HUES48 (cell line): ENCODE results near the gene CACNA1C.

Experiments used
- H3K27ac ChIP-seq: one replicate; pipeline ENCODE4 v1.7.0; 2013; ENCODE audit warnings: low read depth, low read length, inconsistent platforms
- H3K27me3 ChIP-seq: 2 replicates; pipeline ENCODE4 v1.6.1; 2013; ENCODE audit warnings: mild to moderate bottlenecking, low read length; ENCODE audit not compliant: control insufficient read depth, insufficient read depth
- H3K36me3 ChIP-seq: 2 replicates; pipeline ENCODE4 v1.6.1; 2013; ENCODE audit warnings: low read length; ENCODE audit not compliant: control insufficient read depth, insufficient read depth
- H3K4me1 ChIP-seq: 2 replicates; pipeline ENCODE4 v1.6.1; 2013; ENCODE audit warnings: mild to moderate bottlenecking, low read length; ENCODE audit not compliant: control insufficient read depth, insufficient read depth
- H3K4me3 ChIP-seq: 2 replicates; pipeline ENCODE4 v1.5.1; 2013; ENCODE audit warnings: mild to moderate bottlenecking, low read depth, low read length
- H3K9ac ChIP-seq: 2 replicates; pipeline ENCODE4 v1.6.1; 2013; ENCODE audit warnings: mild to moderate bottlenecking, low read depth, low read length, moderate library complexity
- H3K9me3 ChIP-seq: 2 replicates; pipeline ENCODE4 v1.6.1; 2013; ENCODE audit warnings: low read length; ENCODE audit not compliant: control insufficient read depth, insufficient read depth

The CACNA1C gene

DNA sequence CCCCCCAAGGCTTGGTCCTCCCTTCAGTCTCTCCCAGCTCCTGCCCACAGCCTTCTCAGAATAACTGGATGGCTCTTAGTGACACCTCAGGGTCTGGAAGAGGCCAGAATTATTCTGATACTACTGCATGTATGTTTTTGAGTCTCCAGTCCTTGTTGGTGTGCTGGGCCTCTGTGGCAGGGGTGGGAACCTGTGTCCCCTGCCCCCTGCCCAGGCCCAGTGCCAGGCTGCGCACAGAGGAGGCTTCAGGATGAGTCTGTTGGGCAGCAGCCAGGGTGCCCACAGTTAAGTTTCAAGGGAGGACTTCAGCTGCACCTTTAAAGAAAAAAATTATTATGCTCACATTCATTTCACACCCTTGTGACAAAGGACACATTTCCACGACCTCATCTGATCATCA lies 348.3 kb downstream of the CACNA1C start:
- Histone ChIP-seq H3K9me3 (no peaks in the 10 kb centered on the region), H3K27ac (no peak overlapping the region), H3K4me3 (no peak overlapping the region), H3K9ac (no peak overlapping the region), H3K4me1 (peaks cover 5% of the 10 kb centered on the region), H3K36me3 (no peaks in the 10 kb centered on the region), H3K27me3 (no peaks in the 10 kb centered on the region)

DNA sequence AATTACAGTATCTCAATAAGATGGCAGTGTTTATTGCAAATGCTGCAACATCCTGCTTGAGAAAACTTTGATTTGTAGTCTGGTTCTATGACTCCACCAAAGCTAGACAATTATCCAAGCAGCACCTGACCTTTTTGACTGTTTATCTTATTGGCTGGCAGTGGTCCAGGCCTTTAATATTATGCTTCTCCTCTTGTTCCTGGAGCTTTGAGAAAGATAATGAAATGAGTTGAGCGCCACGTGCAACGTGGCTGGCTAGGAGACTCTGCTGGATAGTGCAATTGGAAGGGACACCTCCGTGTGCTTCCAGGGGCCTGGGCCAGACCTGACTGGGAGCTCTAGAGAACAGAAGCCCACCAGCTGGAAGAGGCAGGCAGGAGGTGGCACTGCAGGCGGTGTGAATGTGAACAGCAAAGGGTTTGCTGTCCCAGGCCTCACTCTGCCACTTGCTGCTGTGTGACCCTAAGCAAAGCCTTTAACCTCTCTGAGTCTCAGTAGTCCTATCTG lies 349.3 kb downstream of the CACNA1C start:
- H3K9me3 ChIP-seq, result no peaks in the 10 kb centered on the region
- H3K27ac ChIP-seq, result no peak overlapping the region
- no peaks in the 10 kb centered on the region for H3K4me1 ChIP-seq
- H3K4me3 ChIP-seq, result no peak overlapping the region
- H3K36me3 ChIP-seq, result no peaks in the 10 kb centered on the region
- no peaks in the 10 kb centered on the region for H3K27me3 ChIP-seq
- no peak overlapping the region for H3K9ac ChIP-seq

DNA sequence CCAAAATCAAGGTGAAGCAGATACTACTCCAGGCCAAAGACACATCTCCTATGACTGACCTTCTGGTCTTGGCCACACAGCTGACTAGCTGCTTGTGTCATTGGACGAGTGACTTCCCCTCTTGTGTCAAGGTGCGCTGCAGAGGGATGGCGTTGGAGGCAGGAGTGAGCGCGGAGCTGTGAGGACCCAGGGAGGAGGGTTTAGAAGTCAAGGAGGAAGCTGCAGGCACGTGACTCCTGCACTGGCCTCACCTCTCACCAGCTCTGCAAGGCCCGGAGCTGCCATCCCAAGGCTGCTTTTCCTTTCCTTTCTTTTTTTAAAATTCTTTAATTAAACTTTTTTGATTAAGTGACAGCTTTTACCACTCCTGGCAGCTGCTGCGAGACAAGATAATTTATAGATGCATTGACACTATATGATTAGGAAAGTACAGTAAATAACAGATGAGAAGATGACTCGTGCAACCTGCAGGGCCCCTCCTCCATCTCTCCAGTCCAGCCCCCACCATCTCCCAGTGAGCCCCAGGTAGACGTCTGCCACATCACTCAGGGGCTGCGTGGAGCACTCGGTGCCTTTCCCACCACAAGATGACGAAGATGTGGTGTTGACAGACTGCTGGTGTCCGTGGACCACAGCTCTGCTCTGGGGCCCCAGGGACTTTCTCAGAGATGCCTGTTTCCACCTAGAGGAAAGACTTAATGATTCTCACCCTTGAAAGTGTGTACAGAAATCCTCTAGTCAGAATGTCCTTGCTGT lies 350.6 kb downstream of the CACNA1C start:
- Histone ChIP-seq H3K36me3 (no peaks in the 10 kb centered on the region), H3K4me3 (no peak overlapping the region), H3K4me1 (no peaks in the 10 kb centered on the region), H3K27me3 (no peaks in the 10 kb centered on the region), H3K9me3 (no peaks in the 10 kb centered on the region), H3K27ac (no peak overlapping the region), H3K9ac (no peak overlapping the region)

DNA sequence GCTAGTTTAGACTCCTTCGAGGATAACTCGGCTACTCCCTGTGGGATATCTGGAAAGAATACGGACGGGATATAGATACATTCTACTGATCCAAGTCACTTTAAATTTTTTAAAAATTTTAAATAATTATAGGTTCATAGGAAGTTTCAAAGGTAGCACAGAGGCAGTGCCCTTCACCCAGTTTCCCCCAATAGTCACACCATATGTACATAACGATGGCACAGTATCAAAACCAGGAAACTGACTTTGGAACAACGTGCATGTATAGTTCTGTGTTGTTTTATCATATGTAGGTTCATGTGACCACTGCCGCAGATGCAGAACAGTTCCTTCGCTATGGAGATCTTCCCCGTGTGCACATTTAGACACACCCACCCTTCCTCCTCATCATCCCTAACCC lies 352.3 kb downstream of the CACNA1C start:
- Histone ChIP-seq H3K9me3 (no peaks in the 10 kb centered on the region), H3K9ac (no peak overlapping the region), H3K27me3 (no peaks in the 10 kb centered on the region), H3K27ac (no peak overlapping the region), H3K36me3 (no peaks in the 10 kb centered on the region), H3K4me3 (no peak overlapping the region), H3K4me1 (no peaks in the 10 kb centered on the region)

DNA sequence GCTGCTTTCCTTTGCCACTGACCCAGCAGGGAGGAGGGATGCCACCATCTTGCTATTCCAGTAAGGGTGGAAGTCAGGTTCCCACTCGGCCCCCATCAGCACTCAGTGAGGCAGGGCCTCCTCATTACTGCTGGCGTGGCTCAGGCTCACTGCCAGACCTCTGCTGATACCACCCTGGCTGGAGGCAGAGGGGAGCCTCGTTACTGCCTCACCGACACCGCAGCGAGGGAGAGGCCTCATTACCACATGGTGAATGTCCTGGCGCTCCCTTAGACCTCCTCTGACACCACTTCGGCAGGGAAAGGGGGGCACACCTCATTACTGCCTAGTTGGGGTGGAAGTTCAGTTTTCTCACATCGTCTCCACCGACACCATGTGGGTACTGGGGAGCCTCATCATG lies 354.1 kb downstream of the CACNA1C start:
- Histone ChIP-seq H3K4me1 (peaks cover 7% of the 10 kb centered on the region; the same call in 1 of the 2 replicates), H3K9ac (no peak overlapping the region), H3K4me3 (no peak overlapping the region), H3K27ac (no peak overlapping the region), H3K27me3 (no peaks in the 10 kb centered on the region), H3K9me3 (no peaks in the 10 kb centered on the region), H3K36me3 (no peaks in the 10 kb centered on the region)

DNA sequence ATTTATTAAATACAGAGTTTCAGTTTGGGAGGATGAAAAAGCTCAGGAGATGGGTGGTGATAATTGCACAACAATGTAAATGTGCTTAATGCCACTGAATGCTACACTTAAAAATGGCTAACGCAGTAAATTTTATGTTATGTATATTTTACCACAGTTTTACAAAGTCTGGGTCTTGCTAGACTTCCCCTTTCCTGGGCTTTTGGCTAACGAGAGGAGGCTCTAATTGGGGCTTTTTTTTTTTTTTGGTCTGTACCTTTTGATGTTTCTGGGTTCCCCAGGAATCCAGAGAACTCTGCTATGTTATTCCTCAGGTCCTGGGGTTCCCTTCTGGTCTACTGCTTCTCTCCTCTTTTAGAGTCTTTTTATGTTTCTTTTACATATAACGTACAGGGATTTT lies 355.5 kb downstream of the CACNA1C start:
- Histone ChIP-seq H3K4me3 (no peak overlapping the region), H3K9me3 (no peaks in the 10 kb centered on the region), H3K27ac (no peak overlapping the region), H3K9ac (no peak overlapping the region), H3K36me3 (no peaks in the 10 kb centered on the region), H3K27me3 (no peaks in the 10 kb centered on the region), H3K4me1 (peaks cover 12% of the 10 kb centered on the region; the same call in 1 of the 2 replicates)

DNA sequence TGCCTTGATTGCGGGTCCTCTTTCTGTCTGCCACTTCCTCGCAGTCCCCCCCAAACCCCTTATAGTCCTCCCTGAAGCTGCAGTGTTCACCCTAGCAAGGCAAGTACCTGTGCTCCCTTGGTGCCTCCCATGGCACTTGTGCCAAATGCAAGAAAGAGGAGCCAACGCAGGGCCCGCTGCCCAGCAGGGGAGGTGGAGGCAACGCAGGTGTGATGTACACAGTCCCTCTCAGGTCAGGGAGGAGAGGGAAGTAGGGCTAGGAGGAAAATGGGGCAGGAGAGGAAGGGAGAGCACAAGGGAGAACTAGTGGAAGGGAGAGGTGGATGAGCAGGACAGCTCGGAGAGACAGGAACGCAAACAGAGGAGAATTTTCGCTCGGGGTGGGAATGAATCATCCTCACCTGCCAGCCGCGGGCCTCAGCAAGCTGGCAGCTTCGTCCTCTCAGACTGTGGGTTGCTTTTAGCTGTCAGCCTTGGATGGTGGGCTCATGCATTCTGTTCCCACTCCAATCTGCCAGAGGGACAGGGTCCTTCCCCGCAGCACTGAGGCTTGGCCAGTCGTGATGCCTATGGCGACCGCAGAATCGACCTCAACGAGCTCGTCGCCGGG lies 357.0 kb downstream of the CACNA1C start:
- H3K4me3 ChIP-seq, result no peak overlapping the region
- H3K9me3 ChIP-seq, result no peaks in the 10 kb centered on the region
- peaks cover 12% of the 10 kb centered on the region; the same call in 1 of the 2 replicates for H3K4me1 ChIP-seq
- H3K9ac ChIP-seq, result no peak overlapping the region
- H3K36me3 ChIP-seq, result no peaks in the 10 kb centered on the region
- H3K27ac ChIP-seq, result no peak overlapping the region
- H3K27me3 ChIP-seq, result no peaks in the 10 kb centered on the region

DNA sequence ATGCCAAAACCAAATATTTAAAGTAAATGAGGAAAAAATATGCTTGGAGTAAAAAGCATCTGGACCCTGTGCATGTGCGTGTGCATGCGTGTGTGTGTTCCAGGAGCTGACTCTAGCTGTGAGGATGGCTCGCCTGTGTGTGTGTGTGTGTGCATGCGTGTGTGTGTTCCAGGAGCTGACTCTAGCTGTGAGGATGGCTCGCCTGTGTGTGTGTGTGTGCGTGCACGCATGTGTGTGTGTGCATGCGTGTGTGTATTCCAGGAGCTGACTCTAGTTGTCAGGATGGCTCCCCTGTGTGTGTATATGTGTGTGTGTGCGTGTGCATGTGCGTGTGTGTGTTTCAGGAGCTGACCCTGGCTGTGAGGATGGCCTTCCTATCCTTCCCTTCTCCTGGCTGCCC lies 357.7 kb downstream of the CACNA1C start:
- Histone ChIP-seq H3K36me3 (no peaks in the 10 kb centered on the region), H3K4me3 (no peak overlapping the region), H3K27me3 (no peaks in the 10 kb centered on the region), H3K9me3 (no peaks in the 10 kb centered on the region), H3K27ac (no peak overlapping the region), H3K4me1 (peaks cover 13% of the 10 kb centered on the region; the same call in 1 of the 2 replicates), H3K9ac (no peak overlapping the region)

DNA sequence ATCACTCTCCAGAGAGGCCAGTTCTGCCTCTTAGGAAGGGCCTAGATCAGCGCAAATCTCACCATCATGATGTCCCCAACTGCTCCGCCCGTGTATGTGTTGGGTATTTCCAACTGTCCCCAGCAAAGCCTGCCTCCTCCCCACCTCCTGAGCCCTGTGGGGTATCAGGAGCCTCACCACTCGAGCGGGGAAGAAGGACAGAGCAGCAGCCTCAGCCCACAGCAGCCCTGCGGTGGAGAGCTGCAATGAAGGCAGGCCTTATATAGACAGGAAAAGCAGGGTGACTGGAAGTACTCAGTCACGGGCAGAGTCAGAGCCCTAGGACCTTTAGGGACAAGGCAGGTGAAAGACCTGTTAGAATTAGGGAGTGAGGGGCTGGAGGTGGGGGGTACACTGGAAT lies 358.2 kb downstream of the CACNA1C start:
- Histone ChIP-seq H3K9ac (no peak overlapping the region), H3K9me3 (no peaks in the 10 kb centered on the region), H3K4me1 (peaks cover 17% of the 10 kb centered on the region; the same call in 1 of the 2 replicates), H3K27ac (no peak overlapping the region), H3K4me3 (no peak overlapping the region), H3K27me3 (no peaks in the 10 kb centered on the region), H3K36me3 (no peaks in the 10 kb centered on the region)

DNA sequence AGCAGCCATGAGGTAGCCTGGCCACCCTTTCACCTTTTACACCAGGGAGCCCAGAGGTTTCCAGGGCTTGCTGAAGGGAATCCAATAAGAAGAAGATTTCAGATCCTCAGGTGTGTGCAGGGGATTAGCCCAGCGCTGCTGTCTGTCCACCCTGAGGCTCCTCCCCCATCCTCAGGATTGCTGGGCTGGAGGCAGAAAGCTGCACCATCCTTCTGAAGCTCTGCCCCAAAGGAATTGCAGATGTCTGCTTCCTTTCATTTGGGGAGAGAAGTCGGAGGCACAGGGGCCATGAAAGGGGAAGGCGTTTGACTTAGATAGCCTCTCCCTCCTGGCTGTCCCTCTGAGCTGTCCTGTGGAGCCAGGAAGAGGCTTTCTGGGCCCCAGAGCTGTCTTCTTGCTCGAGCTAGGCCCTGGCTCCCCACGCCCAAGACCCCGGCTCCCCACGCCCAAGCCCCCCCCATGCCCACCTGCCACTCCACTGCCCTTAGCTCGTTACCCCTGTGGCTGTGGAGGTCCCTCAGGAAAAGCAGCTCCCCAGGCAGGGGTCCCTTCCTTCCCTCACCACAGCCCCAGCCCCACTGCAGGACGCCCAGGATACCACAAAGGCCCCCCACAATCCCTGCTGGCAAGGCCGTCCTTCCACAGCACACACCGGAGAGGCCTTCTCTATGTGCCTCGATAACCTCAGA lies 359.0 kb downstream of the CACNA1C start:
- Histone ChIP-seq H3K9ac (no peak overlapping the region), H3K9me3 (no peaks in the 10 kb centered on the region), H3K4me3 (no peak overlapping the region), H3K27ac (no peak overlapping the region), H3K27me3 (no peaks in the 10 kb centered on the region), H3K4me1 (peaks cover 17% of the 10 kb centered on the region; the same call in 1 of the 2 replicates), H3K36me3 (no peaks in the 10 kb centered on the region)

DNA sequence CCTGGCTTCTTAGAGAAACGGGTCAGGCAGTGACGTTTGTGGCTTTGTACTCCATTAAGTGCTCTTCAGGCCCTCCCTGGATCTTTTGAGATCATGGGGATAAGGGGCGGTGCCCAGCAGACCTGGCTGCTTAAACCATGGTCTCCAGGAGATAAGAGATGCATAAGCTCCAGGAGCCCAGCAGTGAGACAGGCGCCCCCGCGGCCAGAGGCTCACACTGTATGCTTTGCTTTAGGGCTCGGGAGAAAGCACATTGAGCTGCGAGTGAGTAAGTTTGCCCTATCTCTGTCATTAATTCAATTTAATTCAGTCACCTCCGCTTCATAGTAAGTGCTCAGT lies 359.5 kb downstream of the CACNA1C start:
- Histone ChIP-seq H3K27me3 (no peaks in the 10 kb centered on the region), H3K4me1 (peaks cover 18% of the 10 kb centered on the region; the same call in 1 of the 2 replicates), H3K4me3 (no peak overlapping the region), H3K27ac (no peak overlapping the region), H3K9ac (no peak overlapping the region), H3K9me3 (no peaks in the 10 kb centered on the region), H3K36me3 (no peaks in the 10 kb centered on the region)
